HG03460 (cell line): ENCODE results near the gene PCBP3.

Experiments
- ATAC-seq: cut with Tn5 transposase; IDR thresholded peaks from one replicate; pipeline ENCODE4 v1.9.1; 2021; ENCODE audit not compliant: unreplicated experiment

PCBP3 gene

GRCh38 chr21:45938811-45939520, 295.4 kb downstream of the PCBP3 start:
- no peak for ATAC-seq

GRCh38 chr21:45939521-45940045, 296.1 kb downstream of the PCBP3 start:
- ATAC-seq: no peak

GRCh38 chr21:45940091-45940490, 296.6 kb downstream of the PCBP3 start:
- no peak for ATAC-seq

GRCh38 chr21:45940621-45941337, 297.3 kb downstream of the PCBP3 start:
- ATAC-seq: no peak

GRCh38 chr21:45941338-45941710, 297.8 kb downstream of the PCBP3 start:
- ATAC-seq: no peak

DNA sequence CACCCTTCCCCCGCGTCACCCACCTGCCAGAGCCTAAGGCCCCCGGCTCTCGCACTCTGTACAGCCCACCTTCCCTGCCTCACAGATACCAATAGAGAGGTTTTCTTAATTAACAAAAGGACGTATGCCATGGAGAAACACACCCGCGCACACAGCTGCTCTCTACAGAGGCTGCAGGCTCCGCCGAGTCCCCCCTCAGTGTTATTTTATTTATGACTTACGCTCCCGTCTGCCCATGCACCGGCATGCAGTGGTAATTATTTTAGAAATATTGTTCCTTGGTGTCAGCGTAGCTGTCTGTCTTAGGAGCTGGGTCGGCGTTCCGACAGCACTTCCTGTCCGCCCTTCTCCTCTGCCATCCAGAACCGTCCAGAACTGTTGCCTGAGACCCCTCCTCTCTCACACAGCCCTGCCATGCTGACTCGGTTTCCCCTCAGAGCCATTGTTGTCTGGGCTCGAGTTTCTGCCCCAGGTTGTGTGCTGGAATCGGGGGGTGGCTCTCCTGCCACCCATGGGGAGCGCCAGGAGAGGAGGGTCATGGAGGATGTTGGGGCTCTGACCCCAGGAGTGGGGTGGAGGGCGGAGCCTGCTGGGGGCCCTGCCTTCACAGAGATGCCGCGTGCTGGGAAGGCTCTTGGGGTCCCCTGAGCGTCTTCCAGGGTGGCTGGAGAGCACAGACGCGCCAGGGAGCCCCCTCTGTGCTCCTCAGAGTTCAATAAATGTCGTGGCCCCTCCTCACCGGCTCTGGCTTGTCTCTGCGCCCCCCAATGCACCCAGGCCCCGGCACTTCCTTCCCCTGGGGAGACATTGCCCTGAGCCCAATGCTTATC, 298.4 kb downstream of the PCBP3 start:
- no peak for ATAC-seq

- no peak for ATAC-seq
Observed at GRCh38 chr21:45942755-45943629, 299.5 kb downstream of the PCBP3 start.

GRCh38 chr21:45943630-45944540, 300.4 kb downstream of the PCBP3 start:
- no peak for ATAC-seq

DNA sequence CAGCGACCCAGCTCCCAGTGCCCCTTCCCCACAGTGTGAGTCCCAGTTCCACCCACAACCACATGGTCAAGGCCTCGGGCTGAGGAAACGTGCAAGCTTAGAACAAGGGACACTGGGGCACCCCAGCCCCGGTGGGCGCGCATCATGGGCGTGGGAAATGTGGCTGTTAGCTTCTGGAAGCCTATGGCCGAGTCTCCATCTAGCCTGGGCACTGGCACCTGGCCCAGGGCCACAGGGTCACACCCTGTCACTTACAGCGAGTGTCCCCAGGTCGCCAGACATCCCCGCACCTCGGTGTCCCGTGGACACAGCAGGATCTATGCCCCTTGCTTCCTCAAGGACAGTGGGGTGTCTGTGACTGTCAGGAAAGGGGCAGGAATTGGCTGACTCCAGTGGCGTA, 301.1 kb downstream of the PCBP3 start:
- ATAC-seq: no peak

GRCh38 chr21:45945066-45945867, 301.7 kb downstream of the PCBP3 start:
- ATAC-seq: no peak

DNA sequence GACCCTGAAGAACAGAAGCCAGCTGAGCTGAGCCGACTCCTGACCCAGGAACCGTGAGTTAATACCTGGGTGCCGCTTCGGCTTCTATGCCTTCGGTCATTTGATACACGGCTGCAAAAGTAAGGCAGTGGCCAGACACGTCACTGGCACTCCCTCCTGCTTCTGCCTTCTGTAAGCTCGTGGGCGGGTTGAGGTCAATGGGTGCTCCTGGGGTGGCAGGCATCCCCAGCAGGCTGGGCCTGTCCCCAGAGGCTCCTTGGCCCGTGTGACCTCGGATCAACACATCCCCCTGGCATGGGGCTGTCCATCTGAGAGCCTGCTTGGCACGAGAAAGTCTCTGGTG, 302.3 kb downstream of the PCBP3 start:
- no peak for ATAC-seq

DNA sequence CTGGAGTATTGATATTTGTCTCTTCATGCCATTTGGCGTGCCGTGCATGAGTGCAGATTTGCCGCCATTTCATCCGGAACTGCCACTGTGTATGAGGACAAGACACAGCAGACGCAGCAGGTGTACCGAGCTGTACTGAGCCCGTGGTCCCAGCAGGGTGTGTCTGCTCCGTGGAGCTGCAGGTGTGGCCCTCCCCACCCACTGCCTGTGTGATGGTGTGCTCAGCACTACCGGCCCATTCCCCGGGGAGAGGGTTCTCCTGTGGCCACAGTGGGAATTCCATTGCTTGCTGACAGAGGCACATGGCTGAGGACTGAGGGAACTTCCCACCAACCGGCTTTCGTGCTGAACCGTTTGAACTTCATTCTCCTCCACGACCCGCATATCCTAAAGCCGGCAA, 303.8 kb downstream of the PCBP3 start:
- no peak for ATAC-seq

GRCh38 chr21:45947716-45948255, 304.3 kb downstream of the PCBP3 start:
- ATAC-seq: no peak

- ATAC-seq: no peak
Observed at GRCh38 chr21:45948576-45949141, 305.1 kb downstream of the PCBP3 start.

- ATAC-seq: no peak
Observed at GRCh38 chr21:45949928-45950739, 306.6 kb downstream of the PCBP3 start.

GRCh38 chr21:45950740-45951515, 307.4 kb downstream of the PCBP3 start:
- no peak for ATAC-seq

GRCh38 chr21:45951676-45952075, 308.2 kb downstream of the PCBP3 start:
- no peak for ATAC-seq
